Activated CD8-positive, alpha-beta memory T cell treated with anti-CD3 and anti-CD28 coated beads, Interleukin-2, amount 50 U/mL, for 24 hours (primary cell): ENCODE results near the gene LY6G5B.
A peak's percentile ranks its signal among the peaks of the same experiment; 100 is the strongest.

Experiments used
- DNase-seq: peaks from one replicate; pipeline ENCODE4 v3.0.0-alpha.2; 2020; ENCODE audit errors: extremely low read depth

The LY6G5B gene

GRCh38 chr6:31669676-31670075 lies at the start of gene LY6G5B:
LY6G5B (plus strand) TSS chr6:31669976; CDS start chr6:31670951, 975 bp downstream.
- DNase-seq, result no peak

GRCh38 chr6:31620586-31621319 lies 49.0 kb upstream of the LY6G5B start, which contains the start of gene PRRC2A:
PRRC2A (plus strand) TSS chr6:31620715; CDS start chr6:31622790, 2,075 bp downstream.
- peak; percentile 45 for DNase-seq

- no peak for DNase-seq
Observed at GRCh38 chr6:31621320-31621939, 48.3 kb upstream of the LY6G5B start.

GRCh38 chr6:31621991-31622390 lies 47.8 kb upstream of the LY6G5B start:
- no peak for DNase-seq

GRCh38 chr6:31622684-31623091 lies 47.1 kb upstream of the LY6G5B start:
- no peak for DNase-seq

- no peak for DNase-seq
Observed at GRCh38 chr6:31624070-31624469, 45.7 kb upstream of the LY6G5B start.

- DNase-seq, result no peak
Observed at GRCh38 chr6:31626952-31627351, 42.8 kb upstream of the LY6G5B start.

GRCh38 chr6:31627690-31628287 lies 42.0 kb upstream of the LY6G5B start:
- DNase-seq, result no peak

- DNase-seq, result no peak
Observed at GRCh38 chr6:31629014-31629413, 40.8 kb upstream of the LY6G5B start.

GRCh38 chr6:31630177-31630934 lies 39.4 kb upstream of the LY6G5B start:
- DNase-seq, result no peak

- no peak for DNase-seq
Observed at GRCh38 chr6:31631209-31631608, 38.6 kb upstream of the LY6G5B start.

GRCh38 chr6:31631681-31632278 lies 38.0 kb upstream of the LY6G5B start:
- DNase-seq, result no peak

- no peak for DNase-seq
Observed at GRCh38 chr6:31632279-31632946, 37.4 kb upstream of the LY6G5B start.

- no peak for DNase-seq
Observed at GRCh38 chr6:31633447-31633846, 36.3 kb upstream of the LY6G5B start.

GRCh38 chr6:31634131-31634530 lies 35.6 kb upstream of the LY6G5B start:
- no peak for DNase-seq

GRCh38 chr6:31634969-31635575 lies 34.7 kb upstream of the LY6G5B start:
- DNase-seq, result no peak

GRCh38 chr6:31636698-31637596 lies 32.8 kb upstream of the LY6G5B start:
- no peak for DNase-seq

- DNase-seq, result no peak
Observed at GRCh38 chr6:31639043-31639442, 30.7 kb upstream of the LY6G5B start.

GRCh38 chr6:31639449-31639861 lies 30.3 kb upstream of the LY6G5B start:
- DNase-seq, result no peak

- no peak for DNase-seq
Observed at GRCh38 chr6:31640612-31641011, 29.2 kb upstream of the LY6G5B start.
